DMS153 treated with DMSO at 0.1 percent for 48 hours (cell line): ENCODE results near the gene TBC1D7.

Experiments
- DNase-seq: peaks from one replicate; lab custom pipeline; 2025; ENCODE audit not compliant: unreplicated experiment; lab: John Stamatoyannopoulos, UW

Gene TBC1D7

DNA sequence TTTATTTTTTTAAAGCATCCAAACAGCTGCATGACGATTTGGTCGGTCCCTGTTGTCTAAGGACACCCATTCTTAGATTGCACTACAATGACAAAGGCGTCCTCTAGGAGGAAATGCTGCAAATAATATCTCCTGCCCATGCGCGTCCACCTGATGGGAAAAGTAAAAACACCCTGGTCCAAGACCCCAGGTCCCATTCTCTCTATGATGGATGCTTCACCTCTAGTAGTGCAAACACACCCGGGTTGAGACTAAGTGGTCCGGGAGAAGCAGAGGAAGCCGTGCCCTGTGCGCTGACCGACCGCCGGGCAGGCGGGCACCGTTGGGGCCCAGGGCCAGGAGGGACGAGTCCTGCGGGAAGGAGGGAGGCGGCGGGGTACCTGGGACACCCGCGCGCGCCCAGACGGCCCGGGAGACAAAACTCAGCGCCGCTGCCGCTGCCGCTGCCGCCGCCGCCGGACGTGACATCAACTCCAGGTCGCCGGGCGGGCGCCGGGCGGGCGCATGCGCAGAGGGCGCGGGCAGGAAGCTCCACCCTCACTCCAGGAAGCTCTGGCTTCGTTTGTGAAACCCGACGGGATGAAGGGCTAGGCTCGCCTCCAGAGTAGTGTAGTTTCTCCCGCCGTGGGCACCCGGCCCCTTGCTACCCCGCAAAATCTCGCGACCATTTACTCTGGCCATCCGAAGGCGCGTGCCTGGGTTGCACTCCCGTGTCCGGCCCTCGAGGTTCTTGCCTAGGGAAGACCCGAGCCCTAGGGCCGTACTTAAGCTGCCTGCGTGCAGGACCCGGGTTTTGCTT is at the start of gene TBC1D7:
Gene TBC1D7, minus strand, starts transcription at position 462 of the 799 bp plus-strand sequence. CDS start 1,639 bp downstream, outside the sequence.
- DNase-seq, result peak; percentile 52

GRCh38 chr6:13377054-13377758 is 48.9 kb upstream of the TBC1D7 start:
- no peak for DNase-seq

GRCh38 chr6:13375360-13375878 is 47.1 kb upstream of the TBC1D7 start:
- no peak for DNase-seq

DNA sequence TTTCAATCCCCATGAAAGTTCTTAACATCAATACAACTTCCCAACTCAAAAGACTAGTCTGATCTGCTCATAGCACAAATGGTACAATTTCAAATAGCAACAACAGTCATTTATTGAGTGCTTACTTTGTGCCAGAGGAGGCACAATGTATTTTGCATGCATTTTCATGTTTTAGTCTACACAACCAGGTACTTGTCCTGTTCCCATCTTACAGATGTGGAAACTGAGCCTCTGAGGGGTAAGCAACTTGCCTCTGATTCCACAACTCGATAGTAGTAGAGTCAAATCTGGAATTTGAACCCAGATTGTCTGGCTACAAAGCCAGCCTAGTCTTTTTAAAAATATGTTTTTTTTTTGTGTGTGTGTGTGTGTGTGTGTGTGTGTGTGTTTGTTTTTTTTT is 45.6 kb upstream of the TBC1D7 start:
- DNase-seq, result no peak

DNA sequence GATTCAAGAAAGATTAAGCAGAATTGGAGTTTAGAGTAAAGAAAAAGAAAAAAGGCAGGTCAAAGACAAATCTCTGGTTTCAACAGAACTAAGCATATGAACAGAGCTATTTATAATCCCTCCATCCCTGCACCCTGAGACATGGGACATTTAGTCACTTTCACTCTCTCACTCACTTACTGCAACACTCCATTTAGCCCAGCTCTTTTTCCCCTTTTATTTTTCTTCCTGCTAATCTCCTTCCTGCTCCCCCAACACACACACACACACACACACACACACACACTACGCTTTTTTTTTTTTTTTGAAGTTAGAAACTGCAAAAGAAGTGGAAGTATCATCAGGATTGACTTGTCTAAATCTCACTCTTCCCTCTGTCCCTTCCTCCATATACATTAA is 45.1 kb upstream of the TBC1D7 start:
- DNase-seq, result no peak

- no peak for DNase-seq
Observed at GRCh38 chr6:13372688-13373487, 44.6 kb upstream of the TBC1D7 start.

DNA sequence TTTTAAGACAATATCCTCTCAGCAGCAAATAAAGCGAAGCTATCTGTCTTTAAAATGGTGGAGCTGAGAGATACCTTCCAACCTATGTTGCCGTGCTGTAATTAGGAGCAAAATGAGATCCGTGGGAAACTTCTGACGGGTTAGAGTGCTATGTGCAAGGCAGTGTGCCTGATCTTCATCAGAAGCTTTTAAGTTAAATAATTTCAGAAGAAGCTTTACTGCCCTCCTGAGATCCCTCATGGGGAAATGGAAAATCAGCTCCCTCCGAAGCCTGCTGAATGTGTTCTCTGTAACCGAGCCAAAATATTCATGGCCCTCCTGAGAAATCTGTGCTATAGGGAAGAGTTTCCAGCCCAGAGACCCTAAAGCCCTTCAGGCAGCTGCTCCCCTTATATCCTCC is 43.7 kb upstream of the TBC1D7 start:
- DNase-seq, result no peak

- no peak for DNase-seq
Observed at GRCh38 chr6:13371421-13372072, 43.2 kb upstream of the TBC1D7 start.

- no peak for DNase-seq
Observed at GRCh38 chr6:13370623-13371022, 42.3 kb upstream of the TBC1D7 start.

DNA sequence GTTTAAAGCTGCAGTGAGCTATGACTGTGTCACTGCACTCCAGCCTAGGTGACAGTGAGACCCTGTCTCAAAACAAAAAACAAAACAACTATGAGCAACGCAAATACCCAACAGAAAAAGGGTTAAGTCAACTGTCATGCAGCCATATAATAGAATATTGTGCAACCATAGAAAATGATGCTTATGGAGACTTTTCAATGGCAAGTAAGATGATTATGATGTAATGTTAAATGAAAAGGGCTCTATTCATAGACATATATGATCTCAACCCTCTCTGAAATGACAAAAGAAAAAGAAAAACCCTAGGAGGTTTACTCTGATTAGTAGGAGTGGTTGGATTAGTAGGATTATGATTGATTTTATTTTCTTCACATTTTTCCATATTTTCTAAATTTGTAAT is 41.3 kb upstream of the TBC1D7 start:
- no peak for DNase-seq

- no peak for DNase-seq
Observed at GRCh38 chr6:13368731-13369115, 40.4 kb upstream of the TBC1D7 start.

GRCh38 chr6:13368079-13368730 is 39.9 kb upstream of the TBC1D7 start:
- DNase-seq, result no peak

- no peak for DNase-seq
Observed at GRCh38 chr6:13367396-13367795, 39.1 kb upstream of the TBC1D7 start.

GRCh38 chr6:13365320-13365719 is 37.0 kb upstream of the TBC1D7 start:
- DNase-seq, result no peak

DNA sequence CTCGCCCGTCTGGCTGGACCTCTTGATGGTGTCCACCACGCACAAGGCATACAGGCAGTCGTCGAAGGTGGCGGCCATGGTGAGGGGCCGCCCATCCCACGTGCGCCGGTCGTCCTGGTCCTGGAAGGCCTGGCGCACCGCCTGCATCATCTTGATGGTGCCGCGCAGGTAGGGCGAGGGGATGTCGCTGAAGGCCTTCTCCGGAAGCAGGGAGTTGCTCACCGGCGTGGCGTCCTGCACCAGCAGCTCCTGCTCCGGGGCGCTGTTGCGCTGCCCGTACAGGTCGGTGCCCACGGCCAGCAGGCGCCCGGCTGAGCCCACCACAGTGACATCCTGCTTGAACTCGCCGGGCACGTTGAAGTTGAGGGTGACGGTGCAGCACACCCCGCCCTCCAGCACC is 36.5 kb upstream of the TBC1D7 start:
- no peak for DNase-seq

- DNase-seq, result no peak
Observed at GRCh38 chr6:13362412-13362811, 34.1 kb upstream of the TBC1D7 start.

- no peak for DNase-seq
Observed at GRCh38 chr6:13360671-13361540, 32.6 kb upstream of the TBC1D7 start.

- DNase-seq, result no peak
Observed at GRCh38 chr6:13359287-13359686, 30.9 kb upstream of the TBC1D7 start.

- DNase-seq, result no peak
Observed at GRCh38 chr6:13358511-13358910, 30.2 kb upstream of the TBC1D7 start.
